ENCODE results near the gene HCN2.
"Not testable (repeated sequence)": the region's sequence is repeated elsewhere in the genome, so short reads cannot be mapped to it uniquely, and the experiment has no call there.

Gene HCN2

DNA sequence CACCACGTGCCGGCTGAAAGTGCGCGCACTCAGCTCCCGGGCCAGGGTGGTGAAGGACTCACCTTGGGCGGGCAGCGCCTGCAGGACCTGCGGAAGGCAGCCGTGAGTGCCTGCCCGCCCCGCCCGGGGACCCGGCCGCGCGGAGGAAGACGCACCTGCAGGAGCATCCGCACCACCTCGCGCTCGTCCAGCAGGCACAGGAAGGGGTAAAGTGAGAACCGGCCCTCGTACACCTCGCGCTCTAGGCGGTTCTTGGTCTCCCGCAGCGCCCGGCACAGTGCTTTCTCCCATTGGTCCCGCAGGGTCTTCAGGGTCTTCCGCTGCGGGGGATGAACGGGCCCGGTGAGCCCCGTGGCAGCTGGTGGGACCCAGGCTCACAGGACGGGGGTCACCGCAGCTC lies 33.0 kb downstream of the HCN2 start:
- DNase-seq = no peak

DNA sequence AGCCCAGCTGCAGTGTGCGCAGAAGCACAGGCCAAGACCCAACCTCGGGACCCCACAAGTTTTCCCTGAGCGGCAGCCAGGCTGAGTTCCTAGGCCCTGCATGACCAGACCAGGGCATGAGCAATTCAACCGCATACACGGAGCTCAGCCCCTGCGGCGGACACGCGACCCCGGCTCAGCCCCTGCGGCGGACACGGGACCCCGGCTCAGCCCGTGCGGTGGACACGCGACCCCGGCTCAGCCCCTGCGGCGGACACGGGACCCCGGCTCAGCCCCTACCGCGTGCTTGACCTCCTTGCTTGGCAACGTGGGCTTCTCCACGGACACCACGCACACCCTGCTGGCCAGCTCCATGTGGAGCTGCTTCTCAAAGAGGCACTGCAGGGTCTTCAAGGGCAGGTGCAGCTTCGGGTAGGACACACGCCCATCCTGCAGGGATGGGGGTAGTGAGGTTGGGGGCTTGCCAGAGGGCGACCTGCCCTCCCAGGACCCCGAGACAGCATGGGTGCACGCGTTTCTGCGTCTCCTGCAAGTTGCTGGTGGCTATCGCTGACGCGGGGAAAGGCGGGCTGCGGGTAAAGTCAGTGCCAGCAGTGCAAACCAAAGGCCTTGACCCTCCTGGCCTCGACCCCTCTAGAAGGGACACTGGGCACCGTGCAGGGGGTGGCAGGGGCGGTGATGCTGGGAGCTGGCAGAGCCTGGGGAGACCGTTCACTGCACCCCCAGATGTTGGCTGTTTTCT lies 33.7 kb downstream of the HCN2 start:
- no peak for DNase-seq

DNA sequence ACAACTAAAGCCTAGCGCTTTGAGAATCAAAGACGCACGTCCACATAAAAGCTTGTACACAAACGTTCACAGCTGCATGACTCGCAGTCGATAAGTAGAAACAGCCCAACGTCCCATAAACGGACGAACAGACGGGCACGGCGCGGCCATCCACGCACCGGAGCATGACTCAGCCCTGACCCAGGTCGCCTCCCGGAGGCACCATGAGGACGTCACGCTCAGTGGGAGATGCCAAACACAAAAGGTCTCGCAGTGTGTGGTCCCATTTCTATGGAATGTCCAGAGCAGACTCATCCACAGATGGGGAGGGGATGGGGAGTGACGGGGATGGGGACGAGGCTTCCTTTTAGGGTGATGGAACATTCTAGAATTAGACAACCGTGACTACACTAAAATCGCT lies 34.3 kb downstream of the HCN2 start:
- no peak for DNase-seq

DNA sequence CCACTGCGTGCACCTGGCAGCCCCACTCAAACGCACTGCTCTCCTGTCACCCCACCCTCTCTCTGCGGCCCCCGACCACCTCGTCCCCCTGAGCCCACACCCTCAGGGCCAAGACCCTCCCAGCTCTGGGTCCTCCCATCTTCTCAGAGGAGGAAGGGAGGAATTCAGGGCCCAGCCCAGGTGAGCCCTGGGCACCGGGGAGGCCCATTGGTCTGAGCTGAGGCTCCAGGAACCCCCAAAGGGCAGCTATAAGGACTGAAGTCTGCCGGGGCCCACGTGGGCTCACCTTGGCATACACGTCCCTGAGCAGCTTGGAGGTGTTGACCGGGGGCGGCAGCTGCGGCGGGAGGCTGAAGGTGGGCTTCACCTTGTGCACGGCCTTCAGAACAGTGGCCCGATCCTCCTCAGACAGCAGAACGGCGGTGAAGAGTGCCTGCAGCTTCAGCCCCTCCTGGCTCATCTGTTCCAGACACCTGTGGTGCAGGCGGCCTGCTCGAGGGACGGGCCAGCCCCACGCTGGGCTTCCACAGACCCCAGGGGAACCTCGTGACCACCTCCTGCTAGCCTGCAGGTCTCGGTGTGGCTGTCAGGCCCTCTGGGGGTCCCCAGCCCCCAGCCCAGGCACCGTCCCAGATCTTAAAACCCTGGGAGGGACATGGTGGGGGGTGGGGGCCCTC lies 34.9 kb downstream of the HCN2 start:
- no peak for DNase-seq

DNA sequence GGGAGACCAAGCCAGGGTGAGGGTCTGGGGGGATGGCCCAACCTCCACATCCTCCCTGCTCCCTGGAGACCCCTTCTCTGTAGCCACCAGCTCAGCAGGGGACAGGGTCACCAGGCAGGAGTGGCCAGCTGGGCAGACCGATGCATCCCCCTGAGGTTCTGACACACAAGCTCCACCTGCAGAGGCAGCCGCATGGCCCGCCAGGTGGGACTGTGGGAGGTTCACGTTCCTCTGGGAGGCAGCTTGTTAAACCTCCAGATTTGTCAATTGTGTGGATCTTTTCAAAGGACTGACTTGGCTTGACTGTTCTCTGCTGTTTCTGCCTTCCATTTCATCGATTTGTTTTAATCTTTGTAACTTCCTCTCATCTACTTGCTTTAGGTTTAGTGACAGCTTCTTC lies 35.6 kb downstream of the HCN2 start:
- DNase-seq = no peak

DNA sequence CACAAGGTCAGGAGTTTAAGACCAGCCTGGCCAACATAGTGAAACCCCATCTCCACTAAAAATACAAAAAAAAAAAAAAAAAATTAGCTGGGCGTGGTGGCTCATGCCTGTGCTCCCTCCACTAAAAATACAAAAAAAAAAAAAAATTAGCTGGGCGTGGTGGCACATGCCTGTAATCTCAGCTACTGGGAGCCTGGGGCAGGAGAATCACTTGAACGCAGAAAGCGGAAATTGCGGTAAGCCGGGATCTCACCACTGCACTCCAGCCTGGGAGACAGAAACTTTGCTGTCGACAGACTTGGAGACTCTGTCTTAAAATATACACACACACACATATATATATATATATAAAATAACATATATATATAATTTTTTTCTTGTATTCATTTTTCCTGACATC lies 36.9 kb downstream of the HCN2 start:
- not testable (repeated sequence) for DNase-seq

DNA sequence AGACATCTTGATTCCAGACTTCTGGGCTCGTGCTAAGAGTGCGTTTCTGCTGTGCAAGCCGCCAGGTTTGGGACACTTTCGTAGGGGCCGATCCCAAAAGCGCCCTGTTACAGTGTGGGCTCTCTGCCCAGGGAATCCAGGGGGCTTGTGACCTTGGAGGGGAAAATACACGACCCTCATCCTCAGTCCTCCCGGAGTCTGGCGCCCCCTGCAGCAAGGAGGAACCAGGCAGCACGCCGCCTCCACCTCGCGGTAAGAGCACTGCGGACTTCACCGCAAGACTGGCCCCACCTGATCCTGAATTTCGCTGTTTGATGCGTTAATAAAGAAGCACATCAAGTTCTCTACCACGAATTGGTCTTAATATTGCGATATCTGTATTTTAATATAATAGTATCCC lies 38.5 kb downstream of the HCN2 start:
- no peak for DNase-seq

DNA sequence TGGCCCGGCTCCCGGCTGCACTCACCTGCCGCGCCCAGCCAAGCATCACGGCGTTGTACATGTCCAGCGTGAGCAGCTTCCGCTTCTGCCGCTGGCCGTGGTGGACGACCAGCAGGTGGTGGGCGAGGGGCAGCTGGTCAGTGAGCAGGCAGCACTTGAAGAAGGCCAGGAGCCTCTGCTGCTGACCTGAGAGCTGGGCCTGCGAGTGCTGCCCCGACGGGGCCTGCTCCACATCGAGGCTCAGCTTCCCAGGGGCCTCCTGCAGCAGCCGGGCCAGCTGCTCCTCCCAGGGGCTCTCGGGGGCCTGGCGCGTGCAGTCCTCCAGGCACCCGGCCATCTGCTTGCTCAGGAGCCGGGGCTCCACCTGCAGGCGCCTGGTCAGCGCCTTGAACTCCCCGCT lies 39.8 kb downstream of the HCN2 start:
- DNase-seq = not testable (repeated sequence)

DNA sequence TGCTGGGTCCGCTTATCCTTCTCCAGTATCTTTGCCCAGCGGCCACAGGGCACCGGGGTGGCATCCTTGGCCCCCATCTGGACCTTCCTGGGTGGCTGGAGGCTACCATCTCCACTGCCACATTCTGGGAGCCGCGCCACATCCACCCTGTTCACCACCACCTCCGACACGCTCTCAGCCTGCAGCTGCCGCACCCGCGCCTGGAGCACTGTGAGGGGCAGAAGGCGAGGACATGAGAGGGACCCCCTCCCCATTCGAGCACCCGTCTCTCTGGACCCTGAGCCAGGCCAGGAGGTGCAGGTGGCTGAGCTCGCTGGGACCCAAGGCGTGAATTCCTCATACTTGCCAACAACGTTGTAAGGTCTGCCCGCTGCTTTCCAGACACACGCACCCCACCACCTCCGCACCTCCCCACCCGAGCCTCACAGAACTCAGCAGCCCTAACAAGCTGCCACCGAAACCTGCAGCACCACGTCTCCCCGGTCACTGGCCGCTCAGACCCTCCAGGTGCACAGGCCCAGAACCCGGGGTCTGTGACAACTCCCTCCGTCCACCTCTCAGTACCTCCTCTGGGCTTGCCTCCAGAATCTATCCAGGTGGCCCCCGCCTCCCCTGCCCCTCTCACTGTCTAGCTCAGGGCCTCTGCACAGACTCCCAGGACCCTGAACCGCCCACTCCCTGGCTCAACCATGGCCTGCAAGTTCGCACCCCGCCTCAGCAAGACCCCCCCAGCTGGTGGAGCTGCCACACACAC lies 40.5 kb downstream of the HCN2 start:
- no peak for DNase-seq

DNA sequence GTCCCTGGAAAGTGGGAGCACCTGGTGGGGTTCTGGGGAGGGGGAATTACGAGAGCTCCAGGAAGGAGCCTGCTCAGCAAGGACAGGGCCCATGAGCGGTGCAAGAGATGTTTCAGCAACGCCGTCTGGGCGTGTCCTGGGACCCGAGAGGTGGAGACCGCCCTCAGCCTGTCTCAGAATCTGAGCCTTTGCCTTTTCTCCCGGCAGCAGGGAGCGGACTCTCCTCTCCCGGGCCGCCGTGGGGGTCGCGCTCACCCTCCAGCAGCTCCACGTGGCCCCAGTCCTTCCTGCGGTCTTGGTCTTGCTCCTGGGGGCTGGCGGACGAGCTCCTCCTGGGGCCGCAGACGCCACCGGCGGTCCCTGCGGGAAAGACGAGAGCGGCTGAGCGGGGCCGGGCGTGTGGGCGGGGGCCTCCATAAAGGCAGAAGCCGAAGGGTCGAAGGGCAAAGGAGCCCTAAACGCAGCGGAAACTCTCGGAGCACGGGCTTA lies 42.9 kb downstream of the HCN2 start:
- DNase-seq = no peak

DNA sequence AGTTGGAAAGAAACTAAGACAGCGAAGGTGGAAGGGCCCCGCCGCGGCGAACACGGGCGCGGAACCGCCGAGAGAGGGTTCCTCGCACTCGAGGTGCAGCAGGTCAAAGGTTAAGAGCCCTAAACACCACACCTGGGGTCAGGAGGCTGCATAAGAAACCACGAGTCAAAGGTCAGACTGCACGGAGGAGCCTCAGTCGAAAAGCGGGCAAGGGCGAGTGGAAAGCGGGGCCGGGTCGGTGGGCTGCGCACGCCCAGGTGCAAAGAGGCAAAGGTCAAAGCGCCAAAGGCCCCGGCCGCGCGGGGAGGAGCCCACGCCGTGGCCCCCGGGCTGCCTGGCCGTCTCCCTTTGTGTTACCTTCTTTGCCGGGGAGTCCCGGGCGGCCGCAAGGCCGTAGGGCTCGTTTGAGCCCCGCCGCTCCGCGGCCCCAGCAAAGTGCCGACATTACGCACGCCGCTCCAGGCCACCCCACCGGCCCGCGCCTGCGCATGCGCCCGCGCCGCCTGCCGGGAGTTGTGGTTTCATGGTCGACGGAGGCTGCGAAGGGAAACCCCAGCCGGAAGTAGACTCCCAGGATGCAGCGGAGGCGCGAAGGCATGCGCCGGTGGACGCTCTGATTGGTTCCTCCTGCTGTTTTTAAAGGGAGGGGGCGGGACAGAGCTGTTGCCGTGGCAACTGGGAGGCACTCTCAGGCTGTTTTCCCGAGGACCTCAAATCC lies 43.5 kb downstream of the HCN2 start, which contains the start of gene POLRMT:
Gene POLRMT (minus strand): TSS at position 470 of the 718 bp plus-strand sequence. CDS start 25 bp downstream, at position 445.
- peak; percentile 43 to 94 for DNase-seq

DNA sequence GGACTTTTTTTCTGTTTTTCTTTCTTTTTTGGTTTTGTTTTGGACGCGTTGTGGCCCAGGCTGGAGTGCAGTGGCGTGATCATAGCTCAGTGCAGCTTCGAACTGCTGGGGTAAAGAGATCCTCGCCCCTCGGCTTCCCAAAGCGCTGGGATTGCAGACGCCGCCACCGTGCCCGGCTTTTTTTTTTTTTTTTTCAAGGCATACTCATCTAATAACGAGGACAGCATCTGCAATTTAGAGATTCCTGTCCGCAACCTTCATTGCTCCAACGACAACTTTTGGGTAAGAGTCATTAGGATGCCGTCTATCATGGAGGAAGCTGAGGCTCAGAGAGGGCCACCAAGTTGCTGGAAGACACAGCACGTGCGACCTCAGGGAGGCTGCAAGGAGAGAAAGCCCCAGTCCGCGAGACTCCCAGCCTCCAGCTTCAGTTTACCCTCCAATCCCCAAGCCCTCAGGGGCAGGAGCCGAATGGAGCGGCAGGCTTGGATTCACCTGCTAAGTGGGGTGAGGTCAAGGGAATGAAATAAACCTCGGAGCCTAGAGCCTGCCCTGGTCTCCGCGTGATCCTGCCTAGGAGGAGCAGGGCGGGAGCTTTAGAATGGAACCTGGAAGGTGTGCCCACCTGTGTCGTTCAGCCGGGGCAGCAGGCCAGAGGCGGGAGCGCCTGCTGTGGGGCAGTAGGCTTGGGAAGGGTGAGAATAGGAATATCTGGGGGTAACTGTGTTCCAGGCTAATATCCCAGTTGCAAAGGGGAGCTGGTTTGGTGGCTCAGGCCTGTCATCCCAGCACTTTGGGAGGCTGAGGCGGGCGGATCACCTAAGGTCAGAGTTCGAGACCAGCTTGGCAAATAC lies 44.3 kb downstream of the HCN2 start:
- no peak for DNase-seq

DNA sequence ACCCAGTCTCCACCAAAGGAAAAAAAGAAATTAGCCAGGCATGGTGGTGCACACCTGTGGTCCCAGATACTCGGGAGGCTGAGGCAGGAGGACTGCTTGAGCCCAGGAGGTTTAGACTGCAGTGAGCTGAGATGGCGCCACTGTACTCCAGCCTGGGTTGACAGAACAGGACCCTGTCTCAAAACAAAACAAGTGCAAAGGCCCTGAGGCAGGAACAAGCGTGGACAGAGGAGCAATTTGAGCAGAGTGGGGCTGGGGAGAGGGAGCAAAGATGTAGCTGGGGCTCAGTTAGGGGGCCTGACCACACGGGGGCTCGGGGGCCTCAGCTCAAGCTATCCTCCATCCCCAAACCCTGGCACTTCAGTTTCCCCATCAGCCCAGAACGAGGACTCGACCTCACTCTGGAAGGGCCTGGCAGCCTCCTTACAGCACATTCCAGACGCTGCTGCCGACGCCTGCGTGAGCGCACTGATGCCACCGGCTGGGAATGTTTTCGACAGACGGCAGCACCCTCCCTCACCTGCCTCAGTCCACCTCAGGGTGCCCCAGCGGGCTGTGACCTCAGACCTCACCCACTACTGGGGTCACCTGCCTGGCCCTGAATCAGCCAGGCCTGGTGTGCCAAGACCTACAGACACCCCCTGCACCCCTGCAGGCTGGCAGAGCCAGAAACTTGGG lies 45.4 kb downstream of the HCN2 start:
- DNase-seq = no peak

DNA sequence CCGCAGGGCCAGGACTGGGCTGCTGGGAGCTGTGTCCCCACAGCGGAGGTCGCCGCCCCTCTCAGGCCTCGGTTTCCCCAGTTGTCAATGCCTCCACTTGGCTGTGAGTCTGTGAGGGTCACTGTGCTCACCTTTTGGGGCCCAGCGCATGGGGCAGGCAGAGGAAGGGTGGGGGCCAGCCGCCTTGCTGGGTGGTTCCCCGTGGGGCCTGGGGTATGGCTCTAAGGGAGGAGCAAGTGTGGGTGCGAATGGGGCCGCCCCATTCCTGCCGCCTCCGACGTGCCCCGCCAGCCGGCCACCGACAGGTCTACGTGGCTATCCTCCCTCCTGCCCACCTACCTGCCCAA lies 49.2 kb downstream of the HCN2 start:
- DNase-seq = no peak

DNA sequence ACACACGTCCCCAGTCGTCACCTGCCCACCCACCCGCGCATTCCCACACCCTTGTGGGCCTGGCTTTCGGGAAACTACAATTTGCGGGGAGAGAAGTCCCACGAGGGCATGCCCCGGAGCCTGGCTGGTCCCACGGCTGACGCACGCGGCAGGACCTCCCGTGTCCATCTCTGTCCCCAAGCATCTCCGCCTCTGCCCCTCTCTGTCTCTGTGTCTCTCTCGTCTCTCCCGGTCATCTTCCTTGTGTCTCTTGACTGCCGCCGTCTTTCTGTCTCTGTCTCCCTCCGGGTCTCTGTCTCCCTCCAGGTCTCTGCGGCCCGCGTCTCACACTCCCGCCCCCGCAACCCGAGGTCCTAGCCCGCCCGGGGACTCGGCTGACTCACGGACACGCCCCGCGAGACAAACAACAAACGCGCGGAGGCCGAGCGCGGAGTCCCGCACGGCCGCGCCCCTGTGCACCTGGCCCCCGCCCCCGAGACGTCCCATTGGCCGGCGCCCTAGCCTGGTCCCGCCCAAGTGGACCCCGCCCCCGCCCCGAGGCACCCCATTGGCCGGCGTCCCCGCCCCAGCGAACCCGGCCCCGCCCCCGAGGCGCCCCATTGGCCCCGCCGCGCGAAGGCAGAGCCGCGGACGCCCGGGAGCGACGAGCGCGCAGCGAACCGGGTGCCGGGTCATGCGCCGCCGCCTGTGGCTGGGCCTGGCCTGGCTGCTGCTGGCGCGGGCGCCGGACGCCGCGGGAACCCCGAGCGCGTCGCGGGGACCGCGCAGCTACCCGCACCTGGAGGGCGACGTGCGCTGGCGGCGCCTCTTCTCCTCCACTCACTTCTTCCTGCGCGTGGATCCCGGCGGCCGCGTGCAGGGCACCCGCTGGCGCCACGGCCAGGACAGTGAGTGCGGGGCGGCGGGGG lies 49.8 kb downstream of the HCN2 start, which contains the start of gene FGF22:
Gene FGF22 (plus strand): TSS at position 627 of the 908 bp plus-strand sequence. CDS start 47 bp downstream, at position 674.
- peak in 1 of 2 experiments; percentile 70 for DNase-seq

DNA sequence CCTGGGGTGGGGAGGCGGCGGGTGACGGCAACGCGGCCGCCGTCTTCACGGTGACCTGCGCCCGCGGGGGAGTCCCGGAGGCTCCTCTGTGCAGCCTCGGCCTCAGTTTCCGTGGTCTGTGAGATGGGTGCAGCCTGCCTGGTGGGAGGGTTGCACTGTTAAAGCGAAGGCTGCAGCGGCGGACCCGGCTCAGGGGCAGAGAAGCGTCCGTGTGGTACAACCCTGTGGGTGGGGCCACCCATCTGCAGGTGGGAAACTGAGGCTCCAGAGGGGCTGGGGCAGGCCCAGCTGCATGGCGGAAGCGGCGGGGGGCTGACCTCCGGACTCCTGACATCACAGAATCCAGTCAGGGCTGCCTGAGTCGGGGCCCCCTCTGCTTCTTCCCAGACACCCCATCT lies 50.5 kb downstream of the HCN2 start:
- DNase-seq = no peak

DNA sequence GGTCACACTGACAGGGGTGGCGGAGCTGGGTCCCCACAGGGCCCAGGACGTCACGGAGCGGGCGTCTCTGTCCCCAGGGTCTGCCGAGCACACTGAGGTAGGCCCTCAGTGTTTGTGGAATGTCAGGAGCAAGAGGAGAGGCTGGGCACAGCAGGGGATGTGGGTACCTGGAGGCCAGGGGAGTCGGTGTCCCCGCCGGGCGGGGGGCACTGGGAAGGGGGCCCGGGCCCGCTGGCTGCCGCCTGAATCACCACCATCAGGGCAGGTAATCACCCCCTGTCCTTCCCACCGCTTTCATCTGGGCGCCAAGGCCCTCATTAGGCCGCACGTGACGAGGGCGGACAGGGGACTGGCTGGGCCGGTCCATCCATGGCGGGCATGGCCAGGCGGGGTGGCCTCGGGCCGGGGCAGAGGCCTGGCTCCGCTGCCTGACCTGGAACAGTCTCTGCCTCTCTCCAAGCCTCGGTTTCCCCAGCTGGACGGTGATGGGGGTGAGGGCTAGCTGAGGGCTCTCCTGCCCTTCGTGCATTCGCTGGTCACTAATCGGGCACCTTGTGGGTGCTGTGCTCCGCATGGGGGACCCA lies 51.0 kb downstream of the HCN2 start:
- DNase-seq = no peak

DNA sequence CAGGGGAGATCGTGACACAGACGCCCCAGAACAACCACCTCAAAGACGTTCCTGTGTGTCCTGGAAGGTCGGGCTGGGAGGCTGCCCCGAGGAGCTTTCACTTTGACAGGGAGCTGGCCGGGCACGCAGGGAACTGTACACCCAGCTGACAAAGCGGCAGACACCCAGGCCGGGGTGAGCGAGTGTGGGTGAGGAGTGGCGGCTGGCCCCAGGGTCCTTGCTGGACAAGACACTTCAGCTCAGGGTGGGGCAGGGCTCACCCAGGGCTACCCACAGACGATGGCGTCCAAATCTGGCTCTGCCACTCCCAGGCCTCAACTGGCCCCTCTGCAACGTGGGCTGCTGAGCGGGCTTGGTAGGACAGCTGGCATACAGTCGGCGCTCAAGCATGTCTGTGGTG lies 52.0 kb downstream of the HCN2 start:
- no peak for DNase-seq

Measured in cerebellar nuclear complex (tissue), 1 donor.